Tibial nerve (tissue), 4 donors: ENCODE measurements around the gene P3H4.

Experiments used
- CTCF ChIP-seq, 5 experiments: fragments of 200-600 bp in 3 of 5; fragments of 450-650 bp in 2 of 5; sonication (generic) in 3 of 5; IDR thresholded peaks; one replicate each; pipeline ENCODE4 v1.5.1; 2016 to 2019; ENCODE audit warnings: antibody characterized with exemption in 5 of 5, mild to moderate bottlenecking in 3 of 5, moderate library complexity in 2 of 5
- EP300 ChIP-seq, 2 donors: sonication (generic); formaldehyde crosslinking; IDR thresholded peaks; one replicate each; pipeline ENCODE4 v1.6.1; 2017; ENCODE audit warnings: antibody characterized with exemption in 2 of 2, mild to moderate bottlenecking in 1 of 2

- no peak for TF ChIP-seq CTCF (IDR thresholded peaks at IDR 0.05)
- TF ChIP-seq EP300 (IDR thresholded peaks at IDR 0.05), result no peak
These were observed 38.6 kb downstream of the P3H4 start for GRCh38 chr17:41773190-41773588.
